Suprapubic skin (tissue), 4 donors: ENCODE results near the gene CLEC18C.
"Not testable (repeated sequence)": the region's sequence is repeated elsewhere in the genome, so short reads cannot be mapped to it uniquely, and the experiment has no call there.

Experiments
- EP300 ChIP-seq: sonication (generic); formaldehyde crosslinking; IDR thresholded peaks from one replicate; pipeline ENCODE4 v1.6.1; 2017; ENCODE audit warnings: antibody characterized with exemption
- POLR2AphosphoS5 ChIP-seq, 3 donors: sonication (generic); formaldehyde crosslinking; IDR thresholded peaks; one replicate each; pipeline ENCODE4 v1.6.1; 2017; ENCODE audit warnings: antibody characterized with exemption in 3 of 3
- TF ChIP-seq, protein P1 (sequence below), 2 donors: fragments of 200-600 bp in 1 of 2; fragments of 450-650 bp in 1 of 2; sonication (generic) in 1 of 2; IDR thresholded peaks; one replicate each; pipeline ENCODE4 v1.5.1; 2016 to 2019; ENCODE audit warnings: antibody characterized with exemption in 2 of 2, mild to moderate bottlenecking in 1 of 2, moderate library complexity in 1 of 2

DNA sequence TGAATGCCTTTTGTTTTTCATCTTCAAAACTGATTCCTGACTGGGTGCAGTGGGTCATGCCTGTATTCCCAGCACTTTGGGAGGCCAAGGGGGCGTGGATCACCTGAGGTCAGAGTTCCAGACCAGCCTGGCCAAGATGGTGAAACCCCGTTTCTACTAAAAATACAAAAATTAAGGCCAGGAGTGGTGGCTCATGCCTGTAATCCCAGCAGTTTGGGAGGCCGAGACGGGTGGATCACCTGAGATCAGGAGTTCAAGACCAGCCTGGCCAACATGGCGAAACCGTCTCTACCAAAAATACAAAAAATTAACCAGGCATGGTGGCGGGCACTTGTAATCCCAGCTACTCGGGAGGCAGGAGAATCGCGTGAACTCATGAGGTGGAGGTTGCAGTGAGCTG lies 30.8 kb upstream of the CLEC18C start:
- TF ChIP-seq, protein P1, sequence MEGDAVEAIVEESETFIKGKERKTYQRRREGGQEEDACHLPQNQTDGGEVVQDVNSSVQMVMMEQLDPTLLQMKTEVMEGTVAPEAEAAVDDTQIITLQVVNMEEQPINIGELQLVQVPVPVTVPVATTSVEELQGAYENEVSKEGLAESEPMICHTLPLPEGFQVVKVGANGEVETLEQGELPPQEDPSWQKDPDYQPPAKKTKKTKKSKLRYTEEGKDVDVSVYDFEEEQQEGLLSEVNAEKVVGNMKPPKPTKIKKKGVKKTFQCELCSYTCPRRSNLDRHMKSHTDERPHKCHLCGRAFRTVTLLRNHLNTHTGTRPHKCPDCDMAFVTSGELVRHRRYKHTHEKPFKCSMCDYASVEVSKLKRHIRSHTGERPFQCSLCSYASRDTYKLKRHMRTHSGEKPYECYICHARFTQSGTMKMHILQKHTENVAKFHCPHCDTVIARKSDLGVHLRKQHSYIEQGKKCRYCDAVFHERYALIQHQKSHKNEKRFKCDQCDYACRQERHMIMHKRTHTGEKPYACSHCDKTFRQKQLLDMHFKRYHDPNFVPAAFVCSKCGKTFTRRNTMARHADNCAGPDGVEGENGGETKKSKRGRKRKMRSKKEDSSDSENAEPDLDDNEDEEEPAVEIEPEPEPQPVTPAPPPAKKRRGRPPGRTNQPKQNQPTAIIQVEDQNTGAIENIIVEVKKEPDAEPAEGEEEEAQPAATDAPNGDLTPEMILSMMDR (IDR thresholded peaks at IDR 0.05): not testable (repeated sequence)
- not testable (repeated sequence) for TF ChIP-seq EP300; POLR2AphosphoS5 (IDR thresholded peaks at IDR 0.05)
